SIG-M5 treated with dmso at 0.1 percent for 504 hours (cell line): ENCODE results near the gene ACTN3.
"Not testable (repeated sequence)": the region's sequence is repeated elsewhere in the genome, so short reads cannot be mapped to it uniquely, and the experiment has no call there.

Experiments
- DNase-seq: peaks from one replicate; lab custom pipeline; 2025; ENCODE audit not compliant: unreplicated experiment; lab: John Stamatoyannopoulos, UW

Gene ACTN3

DNA sequence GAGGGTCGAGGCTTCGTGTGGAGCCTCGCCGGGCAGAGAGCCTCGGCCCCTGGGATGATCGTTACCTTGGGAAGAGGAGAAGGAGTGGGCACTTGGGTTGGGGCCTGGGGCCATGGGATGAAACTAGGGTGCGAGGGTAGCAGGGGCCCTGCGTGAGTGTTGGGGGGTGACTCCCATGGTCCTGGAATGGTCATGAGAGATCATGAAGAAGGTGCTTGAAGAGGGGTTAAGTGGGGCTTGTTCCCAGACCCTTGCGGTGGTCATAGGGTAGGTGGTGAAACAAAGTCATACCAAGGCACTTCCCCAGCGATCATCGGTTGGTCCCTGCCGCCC lies 46.6 kb downstream of the ACTN3 start:
- DNase-seq: no peak

DNA sequence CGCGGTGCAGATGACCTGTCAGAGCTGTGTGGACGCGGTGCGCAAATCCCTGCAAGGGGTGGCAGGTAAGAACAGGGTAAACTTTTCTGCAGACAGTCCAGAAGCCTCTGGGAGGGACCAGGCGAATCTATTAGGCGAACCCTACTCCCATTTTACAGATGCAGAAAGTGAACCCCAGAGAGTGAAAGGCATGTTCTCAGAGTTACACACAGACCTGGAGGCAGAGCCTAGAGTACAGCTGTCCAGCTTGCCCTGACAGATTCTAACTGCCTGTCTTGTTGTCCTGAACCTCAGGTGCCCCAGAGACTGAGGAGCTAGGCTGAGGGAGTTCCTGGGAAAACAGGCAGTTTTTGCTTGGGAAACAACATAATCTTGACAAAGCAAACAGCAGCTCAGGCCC lies 46.9 kb downstream of the ACTN3 start:
- DNase-seq: no peak

DNA sequence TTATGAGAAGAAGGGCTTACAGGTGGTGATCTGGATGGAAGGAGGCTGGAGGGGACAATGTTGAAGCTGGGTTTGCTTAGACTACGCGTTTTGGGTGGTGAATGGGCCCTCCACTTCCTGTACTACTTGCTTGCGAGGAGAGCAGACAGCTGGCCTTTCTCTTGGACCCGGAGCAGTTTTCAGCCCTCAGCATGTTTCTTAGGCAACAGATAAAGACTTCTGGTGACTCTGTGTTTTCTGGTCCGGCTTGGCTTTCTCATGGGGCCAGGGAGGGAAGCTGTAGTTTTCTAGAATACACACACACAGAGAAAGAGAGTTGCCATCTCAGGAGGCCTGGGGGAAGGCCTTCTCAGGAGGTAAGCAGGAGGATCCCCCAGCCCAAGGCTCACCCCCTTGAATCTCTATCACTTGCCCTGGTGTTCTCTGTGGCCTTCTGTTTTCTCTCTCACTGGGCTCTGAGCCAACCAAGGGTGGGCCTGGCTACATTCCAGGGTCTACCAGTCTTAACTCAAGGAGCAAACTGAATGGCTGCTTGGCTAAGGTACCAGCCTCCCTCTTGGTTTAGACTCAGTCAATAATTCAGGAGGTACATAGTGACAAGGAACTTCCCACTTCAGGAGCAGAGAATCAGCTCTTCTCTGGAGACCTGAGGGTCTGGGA lies 48.7 kb downstream of the ACTN3 start:
- peak; percentile 86 for DNase-seq

DNA sequence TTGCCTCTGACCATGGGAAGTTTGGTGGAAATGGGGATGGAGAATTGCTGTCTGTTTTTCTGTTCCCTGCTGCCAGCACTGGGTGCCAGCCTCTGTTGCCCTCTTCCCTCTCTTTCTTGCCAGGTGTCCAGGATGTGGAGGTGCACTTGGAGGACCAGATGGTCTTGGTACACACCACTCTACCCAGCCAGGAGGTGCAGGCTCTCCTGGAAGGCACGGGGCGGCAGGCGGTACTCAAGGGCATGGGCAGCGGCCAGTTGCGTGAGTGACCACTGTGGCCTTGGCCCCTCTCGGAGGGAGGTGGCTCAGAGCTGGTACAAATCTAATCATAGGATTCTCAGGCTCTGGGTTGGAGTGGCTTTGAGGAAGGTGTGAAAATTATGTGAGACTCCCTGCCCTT lies 52.3 kb downstream of the ACTN3 start:
- DNase-seq: no peak

DNA sequence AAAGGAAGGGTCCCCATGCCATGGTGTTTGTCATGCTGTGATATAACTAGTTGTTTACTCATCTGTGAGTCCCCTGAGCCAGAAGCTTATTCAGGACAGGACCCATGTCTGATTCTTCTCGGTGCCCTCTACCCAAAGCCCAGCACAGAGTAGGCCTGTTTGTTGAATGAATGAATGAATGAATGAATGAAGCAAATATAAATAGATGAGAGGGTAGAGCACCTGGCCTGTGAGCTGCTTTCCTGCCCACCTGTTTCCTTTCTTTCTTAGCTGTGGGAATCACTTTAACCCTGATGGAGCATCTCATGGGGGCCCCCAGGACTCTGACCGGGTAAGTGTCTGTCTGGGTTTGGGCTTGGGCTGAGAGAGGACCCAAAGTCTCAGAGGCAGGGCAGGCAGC lies 53.5 kb downstream of the ACTN3 start:
- no peak for DNase-seq

DNA sequence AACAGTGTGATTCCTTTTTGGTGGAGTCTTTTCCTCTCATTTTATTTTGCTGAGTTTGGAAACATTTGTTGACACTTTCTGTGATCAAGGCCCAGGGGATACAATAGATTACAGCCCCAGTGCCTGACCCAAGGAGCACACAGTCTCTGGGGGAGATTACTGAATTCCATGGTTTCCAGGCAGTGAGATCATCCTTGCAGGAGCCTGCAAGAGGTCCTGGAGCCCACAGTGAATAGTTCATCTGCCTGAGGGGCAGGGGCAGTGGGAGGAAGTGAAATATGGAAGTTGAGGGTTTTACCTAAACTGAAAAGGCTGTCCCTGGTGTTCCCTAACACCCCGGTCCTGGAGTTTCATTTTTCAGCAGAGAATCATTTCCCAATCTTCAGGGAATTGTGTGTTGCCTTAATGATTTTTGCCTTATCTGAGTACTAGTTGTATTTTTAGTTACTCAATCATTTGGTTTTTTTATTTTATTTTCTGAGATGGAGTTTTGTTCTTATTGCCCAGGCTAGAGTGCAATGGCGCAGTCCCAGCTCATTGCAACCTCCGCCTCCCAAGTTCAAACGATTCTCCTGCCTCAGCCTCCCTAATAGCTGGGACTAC lies 54.0 kb downstream of the ACTN3 start:
- DNase-seq: peak; percentile 5

DNA sequence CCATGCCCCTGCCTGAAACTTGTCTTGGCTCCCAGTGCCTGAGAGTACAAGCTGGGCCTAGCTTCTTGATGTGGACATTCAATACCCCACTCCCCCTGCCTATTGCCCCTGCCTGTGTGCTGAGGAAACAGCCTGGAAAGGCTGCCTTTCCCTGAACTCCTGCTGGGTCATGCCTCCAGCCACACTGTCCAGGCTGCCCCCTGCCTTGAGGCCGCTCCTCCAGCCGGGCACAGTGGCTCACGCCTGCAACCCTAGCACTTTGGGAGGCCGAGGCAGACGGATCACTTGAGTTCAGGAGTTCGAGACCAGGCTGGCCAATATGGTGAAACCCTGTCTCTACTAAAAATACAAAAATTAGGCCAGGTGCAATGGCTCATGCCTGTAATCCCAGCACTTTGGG lies 56.4 kb downstream of the ACTN3 start:
- DNase-seq: no peak

DNA sequence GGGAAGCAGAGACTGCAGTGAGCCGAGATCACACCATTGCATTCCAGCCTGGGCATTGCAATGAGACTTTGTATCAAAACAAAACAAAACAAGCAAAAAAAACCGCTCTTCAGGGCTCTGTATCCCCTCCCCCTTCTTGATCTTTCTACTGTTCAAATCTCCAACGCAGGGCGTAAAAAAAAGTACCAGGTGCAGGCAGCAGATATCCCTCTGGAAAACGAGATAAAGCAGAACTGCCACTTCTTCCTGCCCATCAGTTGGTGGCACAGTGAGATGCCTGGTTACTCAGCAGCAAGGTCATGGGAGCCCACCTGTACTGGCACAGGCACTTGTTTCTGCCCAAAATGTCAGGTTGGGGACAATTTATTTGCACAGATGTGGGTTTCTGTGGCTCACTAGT lies 57.5 kb downstream of the ACTN3 start:
- DNase-seq: no peak

DNA sequence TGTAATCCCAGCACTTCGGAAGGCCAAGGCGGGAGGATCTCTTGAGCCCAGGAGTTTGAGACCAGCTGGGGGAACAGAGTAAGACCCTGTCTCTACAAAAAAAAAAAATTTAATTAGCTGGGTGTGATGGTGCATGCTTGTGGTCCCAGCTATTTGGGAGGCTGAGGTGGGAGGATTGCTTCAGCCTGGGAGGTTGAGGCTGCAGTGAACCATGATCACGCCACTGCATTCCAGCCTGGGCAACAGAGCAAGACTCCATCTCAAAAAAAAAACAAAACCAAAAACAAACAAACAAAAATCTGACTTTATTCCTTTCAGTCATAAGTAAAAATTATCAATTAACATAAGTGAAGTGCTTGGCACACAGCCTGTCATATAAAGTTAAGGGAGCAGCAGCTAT lies 59.9 kb downstream of the ACTN3 start:
- DNase-seq: not testable (repeated sequence)

DNA sequence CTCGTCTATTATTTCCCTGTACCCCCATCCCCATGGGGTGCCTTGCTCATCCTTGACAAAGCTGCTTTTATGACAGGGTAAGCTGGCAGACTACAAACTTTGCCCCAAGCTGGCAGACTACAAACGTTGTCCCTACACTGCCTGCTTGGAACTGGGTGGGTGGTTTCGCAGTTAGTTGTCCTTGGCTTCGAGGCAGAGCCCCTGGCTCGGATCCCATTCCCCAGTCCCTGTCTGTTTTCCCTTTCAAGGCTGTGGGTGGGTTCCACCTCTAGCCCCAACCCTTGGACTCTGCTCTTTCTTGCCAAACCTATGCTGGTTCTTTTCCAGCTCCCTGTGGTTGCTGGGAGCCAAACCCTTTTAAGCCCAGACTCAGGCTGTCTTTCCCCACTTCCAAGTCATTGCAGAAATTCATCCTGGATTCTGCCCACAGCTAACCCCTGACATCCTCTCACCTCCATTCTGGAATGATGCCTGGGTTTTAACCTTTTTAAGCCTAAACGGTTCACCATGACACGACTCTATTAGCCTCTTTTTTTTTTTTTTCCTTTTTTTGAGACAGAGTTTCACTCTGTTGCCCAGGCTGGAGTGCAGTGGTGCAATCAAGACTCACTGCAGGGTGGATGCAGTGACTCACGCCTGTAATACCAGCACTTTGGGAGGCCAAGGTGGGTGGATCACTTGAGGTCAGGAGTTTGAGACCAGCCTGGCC lies 60.6 kb downstream of the ACTN3 start:
- DNase-seq: no peak

DNA sequence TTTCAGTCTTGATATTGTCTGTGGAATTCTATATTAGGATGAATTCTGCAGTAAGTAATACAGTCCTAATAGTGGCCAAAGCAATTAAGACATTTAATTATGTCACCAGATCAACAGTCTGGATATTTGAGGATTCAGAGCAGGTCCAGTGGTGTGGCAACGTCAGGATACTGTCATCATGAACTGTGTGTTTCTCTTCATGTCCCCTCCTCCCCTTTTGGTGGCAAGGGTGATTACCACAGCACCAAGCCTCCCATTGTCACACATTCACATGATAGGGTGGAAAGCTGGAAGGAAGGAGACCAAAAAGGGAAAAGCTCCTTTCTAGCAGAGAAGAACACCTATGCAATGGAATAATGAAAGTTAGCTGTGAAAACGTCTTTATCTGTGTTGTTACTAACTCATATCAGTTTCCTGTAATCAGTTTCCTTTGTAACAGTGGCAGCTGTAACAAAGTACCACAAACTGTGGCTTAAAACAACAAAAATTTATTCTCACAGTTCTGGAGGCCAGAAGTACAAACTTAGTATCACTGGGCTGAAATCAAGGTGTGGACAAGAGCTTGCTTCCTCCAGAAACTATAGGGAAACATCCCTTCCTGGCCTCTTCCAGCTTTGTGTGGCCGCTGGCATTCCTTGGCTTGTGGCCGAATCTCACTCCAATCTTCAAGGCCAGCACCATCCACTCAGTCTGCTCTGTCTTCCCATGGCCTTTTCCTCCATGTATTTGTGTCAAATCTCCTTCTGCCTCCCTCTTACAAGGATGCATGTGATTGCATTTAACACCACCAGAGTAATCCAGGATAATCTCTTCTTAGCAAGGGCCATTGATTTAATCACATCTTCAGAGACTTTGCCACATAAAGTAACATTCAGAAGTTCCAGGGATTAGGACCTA lies 63.3 kb downstream of the ACTN3 start:
- no peak for DNase-seq

DNA sequence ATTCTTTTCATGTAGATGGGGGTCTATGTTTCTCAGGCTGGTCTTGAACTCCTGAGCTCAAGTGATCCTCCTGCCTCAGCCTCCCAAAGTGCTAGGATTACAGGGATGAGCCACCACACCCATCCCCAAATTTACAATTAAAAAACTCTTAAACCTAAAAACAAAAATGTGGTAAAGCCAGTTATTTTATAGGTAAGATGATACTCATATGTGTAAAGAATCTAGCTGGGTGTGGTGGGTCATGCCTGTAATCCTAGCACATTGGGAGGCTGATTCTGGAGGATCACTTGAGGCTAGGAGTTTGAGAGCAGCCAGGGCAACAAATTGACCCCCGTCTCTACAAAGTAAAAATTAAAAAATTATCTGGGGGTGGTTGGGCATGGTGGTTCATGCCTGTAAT lies 65.8 kb downstream of the ACTN3 start:
- no peak for DNase-seq
